Mesenteric fat pad (tissue), 1 donor: Measurements from ENCODE around the gene ZNF160. TPM values are rescaled to one million over a fixed set of nuclear protein-coding genes. Genes with fewer than 3 reads are reported as not detected.

Experiments used
- total RNA-seq: library from RNA; stranded (reverse); fragmentation: NEBNext Ultra II Directional; extraction: Animal tissue kit (Norgen Biotek cat#: 25700); gene quantifications from one replicate; pipeline ENCODE4 v1.2.1, GENCODE V29; 2021
- donor health status: DM: yes; HTN: yes; CAD: no.

Gene ZNF160
- total RNA-seq, 1 donor from 2014 or later, result 32.8 TPM

Other genes starting within 250 kb of the ZNF160 start
- 10.5 TPM for gene ZNF468, start 245.8 kb downstream of the ZNF160 start, total RNA-seq
- gene ZNF320, start 205.8 kb downstream of the ZNF160 start, total RNA-seq, result 9.3 TPM
- gene ZNF888, start 180.0 kb downstream of the ZNF160 start, total RNA-seq, result 2.6 TPM
- 4.8 TPM for gene ZNF816, start 140.5 kb downstream of the ZNF160 start, total RNA-seq
- gene ERVV-1, start 89.5 kb downstream of the ZNF160 start, total RNA-seq, result not detected
- gene ERVV-2, start 58.7 kb downstream of the ZNF160 start, total RNA-seq, result not detected
- 12.7 TPM for gene ZNF415, start 29.5 kb upstream of the ZNF160 start, total RNA-seq
- 9.7 TPM for gene ZNF347, start 55.6 kb upstream of the ZNF160 start, total RNA-seq
- 2.5 TPM for gene ZNF665, start 89.9 kb upstream of the ZNF160 start, total RNA-seq
- 9.3 TPM for gene ZNF677, start 151.5 kb upstream of the ZNF160 start, total RNA-seq
- gene VN1R2, start 154.9 kb upstream of the ZNF160 start, total RNA-seq, result not detected
- not detected for gene VN1R4, start 164.3 kb upstream of the ZNF160 start, total RNA-seq
- 4.8 TPM for gene ZNF845, start 230.3 kb upstream of the ZNF160 start, total RNA-seq